Measurements from ENCODE around the gene SETD5. TPM values are rescaled to one million over a fixed set of nuclear protein-coding genes. Genes with fewer than 3 reads are reported as not detected.

The SETD5 gene
- total and polyA plus RNA-seq, 2 donors (not counting 3 experiments of a cell fraction or from before 2014, with no cell fraction given), result 48.2 to 149 TPM

DNA sequence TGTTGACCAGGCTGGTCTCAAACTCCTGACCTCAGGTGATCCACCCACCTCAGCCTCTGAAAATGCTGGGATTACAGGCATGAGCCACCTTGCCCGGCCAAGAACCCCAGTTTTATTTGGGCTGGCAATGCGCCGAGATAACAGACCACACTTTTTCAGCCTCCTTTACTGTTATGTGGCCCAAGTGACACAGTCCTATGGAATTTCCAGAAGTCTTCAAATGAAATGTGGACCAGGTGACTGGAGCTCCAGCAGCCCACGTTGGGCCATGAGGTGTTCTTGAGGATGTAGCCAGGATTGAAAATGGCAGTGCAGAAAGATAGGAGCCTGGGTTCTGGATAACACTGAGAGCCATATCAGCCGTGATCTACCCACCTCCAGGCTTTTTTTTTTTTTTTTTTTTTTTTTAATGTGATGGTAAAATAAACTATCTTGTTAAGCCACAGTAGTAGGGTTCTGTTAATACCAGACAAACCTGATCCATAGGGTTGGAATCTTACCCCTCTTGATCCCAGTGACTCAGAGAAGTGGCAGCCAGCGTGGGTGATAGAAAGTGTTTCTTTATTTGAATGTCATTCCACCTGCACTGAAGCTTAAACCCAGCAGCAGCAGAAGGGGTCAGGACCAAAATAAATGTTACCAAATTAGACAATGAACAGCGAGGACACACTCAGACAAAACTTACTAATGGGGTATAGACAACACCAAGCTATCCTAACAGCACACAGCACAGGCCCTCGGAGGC, 100.6 kb downstream of the SETD5 start:
- intact Hi-C loops (cut with micrococcal nuclease), result no loop called here
- BruUV-seq (replicated peaks), result no TSS peak
- CTCF ChIA-PET, result interaction anchor here (0.7 kb wide), 1 partner anchor 145 kb away, joined by 3 read pairs; no protein-coding TSS in a partner anchor
- Histone ChIP-seq H3K4me3 (replicated peaks in 1 of 3; ENCODE audit: insufficient read depth in 1 of 3, low read depth in 1 of 3, low read length in 3 of 3) (no peak overlapping the region), H3K79me2 (ENCODE audit: control insufficient read depth, insufficient read depth, low read length) (no peaks in the 10 kb centered on the region), H3K9me3 (replicated peaks; ENCODE audit: control insufficient read depth, insufficient read depth, low read length) (no peaks in the 10 kb centered on the region), H3K9ac (replicated peaks; ENCODE audit: extremely low read depth, insufficient read depth, low read length) (no peak overlapping the region), H3K27ac (ENCODE audit: insufficient read depth, low read depth, low read length) (no peak overlapping the region), H4K20me1 (replicated peaks; ENCODE audit: control insufficient read depth, extremely low read depth, insufficient read depth, low read length) (no peaks in the 10 kb centered on the region), H3K27me3 (ENCODE audit: control insufficient read depth in 2 of 2, insufficient read depth in 2 of 2, low read length in 2 of 2) (peaks cover 8 to 13% of the 10 kb centered on the region in 2 experiments), H3K4me2 (ENCODE audit: insufficient read depth, low read length) (no peak overlapping the region), H3K36me3 (ENCODE audit: control insufficient read depth in 2 of 2, extremely low read depth in 1 of 2, insufficient read depth in 2 of 2, low read length in 2 of 2) (no peaks in the 10 kb centered on the region), H3K9me1 (replicated peaks; ENCODE audit: control insufficient read depth, extremely low read depth, insufficient read depth, low read length) (no peaks in the 10 kb centered on the region), H2AFZ (ENCODE audit: low read depth, low read length) (no peak overlapping the region), H3K4me1 (ENCODE audit: control insufficient read depth, extremely low read depth, insufficient read depth, low read length) (peaks cover 3% of the 10 kb centered on the region)
- DNase-seq (ENCODE audit: low read depth, low spot score), result no peak
- dilution Hi-C loops (cut with MboI; ENCODE audit: extremely low pct_ligation_motif_present, low sequenced_read_pairs), result no loop called here
- POLR2A ChIA-PET, result no interaction called here
- no peak for FAIRE-seq
- no peak for TF ChIP-seq POLR2AphosphoS5 (IDR thresholded peaks at IDR 0.05; ENCODE audit: insufficient read depth, low read depth, low read length)
- TF ChIP-seq MYC (IDR thresholded peaks at IDR 0.05; ENCODE audit: low read depth, low read length), result no peak
- TF ChIP-seq, protein P1, sequence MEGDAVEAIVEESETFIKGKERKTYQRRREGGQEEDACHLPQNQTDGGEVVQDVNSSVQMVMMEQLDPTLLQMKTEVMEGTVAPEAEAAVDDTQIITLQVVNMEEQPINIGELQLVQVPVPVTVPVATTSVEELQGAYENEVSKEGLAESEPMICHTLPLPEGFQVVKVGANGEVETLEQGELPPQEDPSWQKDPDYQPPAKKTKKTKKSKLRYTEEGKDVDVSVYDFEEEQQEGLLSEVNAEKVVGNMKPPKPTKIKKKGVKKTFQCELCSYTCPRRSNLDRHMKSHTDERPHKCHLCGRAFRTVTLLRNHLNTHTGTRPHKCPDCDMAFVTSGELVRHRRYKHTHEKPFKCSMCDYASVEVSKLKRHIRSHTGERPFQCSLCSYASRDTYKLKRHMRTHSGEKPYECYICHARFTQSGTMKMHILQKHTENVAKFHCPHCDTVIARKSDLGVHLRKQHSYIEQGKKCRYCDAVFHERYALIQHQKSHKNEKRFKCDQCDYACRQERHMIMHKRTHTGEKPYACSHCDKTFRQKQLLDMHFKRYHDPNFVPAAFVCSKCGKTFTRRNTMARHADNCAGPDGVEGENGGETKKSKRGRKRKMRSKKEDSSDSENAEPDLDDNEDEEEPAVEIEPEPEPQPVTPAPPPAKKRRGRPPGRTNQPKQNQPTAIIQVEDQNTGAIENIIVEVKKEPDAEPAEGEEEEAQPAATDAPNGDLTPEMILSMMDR (IDR thresholded peaks at IDR 0.05; ENCODE audit: extremely low read depth in 1 of 2, insufficient read depth in 1 of 2, low read depth in 1 of 2, low read length in 2 of 2), result no peak
- no peak for TF ChIP-seq FOS (IDR thresholded peaks at IDR 0.05; ENCODE audit: borderline replicate concordance, insufficient read depth, low read length)
- no peak for TF ChIP-seq JUN (IDR thresholded peaks at IDR 0.05; ENCODE audit: borderline replicate concordance, insufficient read depth, insufficient read length, low read depth)
- TF ChIP-seq GATA2 (IDR thresholded peaks at IDR 0.05; ENCODE audit: insufficient read depth, insufficient read length, low read depth, low read length), result no peak
- no peak for TF ChIP-seq EZH2 (IDR thresholded peaks at IDR 0.05; ENCODE audit: borderline replicate concordance, low read depth, low read length, severe bottlenecking)
- TF ChIP-seq POLR2A (IDR thresholded peaks at IDR 0.05; ENCODE audit: low read depth, low read length), result no peak
- TF ChIP-seq, protein P2, sequence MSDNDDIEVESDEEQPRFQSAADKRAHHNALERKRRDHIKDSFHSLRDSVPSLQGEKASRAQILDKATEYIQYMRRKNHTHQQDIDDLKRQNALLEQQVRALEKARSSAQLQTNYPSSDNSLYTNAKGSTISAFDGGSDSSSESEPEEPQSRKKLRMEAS (IDR thresholded peaks at IDR 0.05; ENCODE audit: insufficient read depth, insufficient read length), result no peak

All from endothelial cell of umbilical vein (primary cell).